PC-9 (cell line): ENCODE results near the gene MYO7B. TPM values are rescaled to one million over a fixed set of nuclear protein-coding genes. Genes with fewer than 3 reads are reported as not detected.

Experiments
- BruUV-seq: library from RNA; stranded (reverse); fragments of 400-500 nt; replicated peaks from 2 replicates; lab custom pipeline; 2021; lab: Mats Ljungman, UMichigan
- CTCF ChIA-PET: fragments of 300-600 bp; sonication (Branson Sonifier 250); formaldehyde crosslinking; loops from one replicate; lab custom pipeline; 2022; ENCODE audit warnings: antibody characterized with exemption; lab: Charles Lee
- POLR2A ChIA-PET: fragments of 300-600 bp; sonication (Branson Sonifier 250); formaldehyde crosslinking; loops from one replicate; lab custom pipeline; 2022; ENCODE audit warnings: antibody characterized with exemption; ENCODE audit not compliant: unreplicated experiment; lab: Charles Lee
- DNase-seq, 2 experiments: peaks; one replicate each; pipeline versions ENCODE4 v3.0.0 to v3.0.0-alpha.2; 2015 to 2022; ENCODE audit warnings: mixed read lengths in 1 of 2
- H2AFZ ChIP-seq: fragments of 200-600 bp; sonication (generic); 2 replicates; pipeline ENCODE4 v1.8.1; 2017; ENCODE audit warnings: antibody characterized with exemption
- H3F3A ChIP-seq: fragments of 200-600 bp; sonication (generic); 2 replicates; pipeline ENCODE4 v1.8.1; 2017; ENCODE audit warnings: antibody characterized with exemption, mild to moderate bottlenecking, low read depth; ENCODE audit not compliant: insufficient read depth
- H3K27ac ChIP-seq: fragments of 200-600 bp; sonication (generic); 2 replicates; pipeline ENCODE4 v1.6.1; 2016; ENCODE audit warnings: mixed run types
- H3K27me3 ChIP-seq: fragments of 200-600 bp; sonication (generic); 2 replicates; pipeline ENCODE4 v1.6.1; 2016; ENCODE audit warnings: low read depth, mixed run types; ENCODE audit not compliant: insufficient read depth
- H3K36me3 ChIP-seq: fragments of 200-600 bp; sonication (generic); 2 replicates; pipeline ENCODE4 v1.6.1; 2016; ENCODE audit warnings: low read depth, mixed run types
- H3K4me1 ChIP-seq: fragments of 200-600 bp; sonication (generic); replicated peaks from 2 replicates; pipeline ENCODE4 v1.6.1; 2016; ENCODE audit warnings: mixed run types; ENCODE audit not compliant: insufficient read depth
- H3K4me2 ChIP-seq: fragments of 200-600 bp; sonication (generic); 2 replicates; pipeline ENCODE4 v1.6.1; 2017; ENCODE audit warnings: mixed run types
- H3K4me3 ChIP-seq: fragments of 200-600 bp; sonication (generic); 2 replicates; pipeline ENCODE4 v1.6.1; 2016; ENCODE audit warnings: mixed run types
- H3K79me2 ChIP-seq: fragments of 200-600 bp; sonication (generic); 2 replicates; pipeline ENCODE4 v1.6.1; 2017; ENCODE audit warnings: low read depth, mixed run types
- H3K9me2 ChIP-seq: fragments of 200-600 bp; sonication (generic); 2 replicates; pipeline ENCODE4 v1.8.1; 2017; ENCODE audit warnings: mild to moderate bottlenecking; ENCODE audit not compliant: insufficient read depth
- H3K9me3 ChIP-seq: fragments of 200-600 bp; sonication (generic); 2 replicates; pipeline ENCODE4 v1.8.1; 2016; ENCODE audit warnings: low read depth; ENCODE audit not compliant: insufficient read depth
- H4K20me1 ChIP-seq: fragments of 200-600 bp; sonication (generic); 2 replicates; pipeline ENCODE4 v1.8.1; 2017; ENCODE audit not compliant: insufficient read depth
- CTCF ChIP-seq: fragments of 200-600 bp; sonication (generic); conservative IDR thresholded peaks from 2 replicates; pipeline ENCODE4 v1.6.1; 2017; ENCODE audit warnings: mixed run types, antibody characterized with exemption, mild to moderate bottlenecking, moderate library complexity
- EZH2 ChIP-seq: fragments of 200-600 bp; sonication (generic); IDR thresholded peaks from 2 replicates; pipeline ENCODE4 v1.8.0; 2017; ENCODE audit warnings: antibody characterized with exemption, low read depth
- intact Hi-C: fragments of 100-400 bp; cut with micrococcal nuclease; formaldehyde crosslinking; loops from one replicate; pipeline ENCODE4 v1.10.0; 2022; ENCODE audit not compliant: unreplicated experiment
- total RNA-seq: library from RNA; stranded (reverse); gene quantifications from 2 replicates; pipeline ENCODE4 v1.2.3, GENCODE V29; 2021

The MYO7B gene
- total RNA-seq, 1 experiment from 2014 or later, result not detected

GRCh38 chr2:127585270-127585807 is 49.9 kb downstream of the MYO7B start:
- POLR2A ChIA-PET, result no interaction called here
- Histone ChIP-seq H3K27ac (no peak overlapping the region), H3K36me3 (no peaks in the 10 kb centered on the region), H3K4me2 (no peak overlapping the region), H3F3A (no peaks in the 10 kb centered on the region), H2AFZ (no peak overlapping the region), H3K9me2 (no peaks in the 10 kb centered on the region), H3K4me1 (no peaks in the 10 kb centered on the region), H3K4me3 (no peak overlapping the region), H3K79me2 (no peaks in the 10 kb centered on the region), H3K27me3 (peaks cover 52% of the 10 kb centered on the region), H3K9me3 (no peaks in the 10 kb centered on the region), H4K20me1 (no peaks in the 10 kb centered on the region)
- no peak for DNase-seq
- CTCF ChIA-PET, result no interaction called here
- no TSS peak for BruUV-seq
- intact Hi-C loops, result no loop called here
- TF ChIP-seq EZH2, result no peak
- no peak for TF ChIP-seq CTCF

- Histone ChIP-seq H3K27ac (no peak overlapping the region), H3K9me2 (no peaks in the 10 kb centered on the region), H3K79me2 (no peaks in the 10 kb centered on the region), H3F3A (no peaks in the 10 kb centered on the region), H3K27me3 (peaks cover 49% of the 10 kb centered on the region), H3K36me3 (no peaks in the 10 kb centered on the region), H3K4me2 (no peak overlapping the region), H3K4me3 (no peak overlapping the region), H3K9me3 (no peaks in the 10 kb centered on the region), H3K4me1 (no peaks in the 10 kb centered on the region), H2AFZ (no peak overlapping the region), H4K20me1 (no peaks in the 10 kb centered on the region)
- DNase-seq, result no peak
- no TSS peak for BruUV-seq
- POLR2A ChIA-PET, result no interaction called here
- intact Hi-C loops, result no loop called here
- CTCF ChIA-PET, result no interaction called here
- no peak for TF ChIP-seq EZH2
- no peak for TF ChIP-seq CTCF
Measured at GRCh38 chr2:127586136-127586535, 50.7 kb downstream of the MYO7B start.

- Histone ChIP-seq H3F3A (no peaks in the 10 kb centered on the region), H3K4me2 (no peak overlapping the region), H4K20me1 (no peaks in the 10 kb centered on the region), H3K9me3 (no peaks in the 10 kb centered on the region), H3K27ac (no peak overlapping the region), H3K4me3 (no peak overlapping the region), H3K27me3 (peaks cover 43% of the 10 kb centered on the region), H3K36me3 (no peaks in the 10 kb centered on the region), H2AFZ (no peak overlapping the region), H3K79me2 (no peaks in the 10 kb centered on the region), H3K9me2 (no peaks in the 10 kb centered on the region), H3K4me1 (no peaks in the 10 kb centered on the region)
- intact Hi-C loops, result no loop called here
- no TSS peak for BruUV-seq
- no peak for DNase-seq
- POLR2A ChIA-PET, result no interaction called here
- CTCF ChIA-PET, result no interaction called here
- TF ChIP-seq CTCF (no peak), EZH2 (no peak)
Measured at GRCh38 chr2:127586746-127587295, 51.3 kb downstream of the MYO7B start.
